Measurements from ENCODE around the gene GPR176.

Gene GPR176

DNA sequence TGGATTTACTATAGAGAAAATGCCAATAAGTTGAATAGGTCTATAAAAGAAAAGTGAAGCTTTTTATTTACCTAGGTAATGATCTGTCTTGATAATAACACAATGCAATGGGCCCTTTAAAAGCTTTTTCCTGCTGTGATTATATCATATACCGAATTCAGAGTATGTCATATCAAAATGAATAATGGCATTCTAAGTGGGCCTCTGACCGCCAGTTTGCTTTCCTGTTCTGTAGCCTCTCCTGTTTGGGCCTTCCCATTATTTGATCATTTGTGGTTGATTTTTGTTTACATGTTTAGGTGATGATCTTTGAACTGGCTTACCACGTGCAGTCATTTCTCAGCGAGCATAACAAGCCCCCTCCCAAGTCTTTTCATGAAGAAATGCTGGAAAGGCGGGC, 28.8 kb upstream of the GPR176 start:
- H3K14ac ChIP-seq (ENCODE audit: low read length) = no peak overlapping the region
- H3K27ac ChIP-seq (replicated peaks; ENCODE audit: low read length) = no peak overlapping the region
- H4K91ac ChIP-seq (ENCODE audit: low read depth, low read length, poor library complexity) = no peak overlapping the region
- H2AK5ac ChIP-seq (ENCODE audit: low read depth, low read length) = no peak overlapping the region
- no peaks in the 10 kb centered on the region for H3K79me1 ChIP-seq (ENCODE audit: low read depth, low read length)
- no peak for DNase-seq (ENCODE audit: low spot score)
- no peak overlapping the region for H3K18ac ChIP-seq (ENCODE audit: low read length)
- H3K27me3 ChIP-seq (ENCODE audit: control insufficient read depth in 3 of 3, insufficient read depth in 3 of 3, low read depth in 1 of 3, low read length in 3 of 3) = no peaks in the 10 kb centered on the region
- no peak overlapping the region for H3K4ac ChIP-seq (ENCODE audit: low read length)
- no peak overlapping the region for H2BK5ac ChIP-seq (ENCODE audit: low read length)
- peaks cover 0 to 15% of the 10 kb centered on the region in 2 donors for H3K9me3 ChIP-seq (replicated peaks in 1 of 2; ENCODE audit: control insufficient read depth in 2 of 2, insufficient read depth in 1 of 2, low read depth in 1 of 2, low read length in 2 of 2)
- H4K8ac ChIP-seq (ENCODE audit: low read depth, low read length) = no peak overlapping the region
- no peak overlapping the region for H2BK120ac ChIP-seq (ENCODE audit: low read depth, low read length)
- no peak overlapping the region for H2BK12ac ChIP-seq (ENCODE audit: low read length)
- H3K4me2 ChIP-seq (ENCODE audit: insufficient read depth, low read length, poor library complexity, severe bottlenecking) = no peak overlapping the region
- H2BK15ac ChIP-seq (ENCODE audit: low read length) = no peak overlapping the region
- H3K23ac ChIP-seq (ENCODE audit: low read depth, low read length, poor library complexity) = no peak overlapping the region
- WGBS, 2 donors (ENCODE audit: extremely low coverage in 2 of 2, insufficient read length in 2 of 2, insufficient replicate concordance in 1 of 2) = no CpG with 5 or more reads among the region's 5 CpGs
- no peak overlapping the region for H3K4me3 ChIP-seq (ENCODE audit: low read length in 2 of 2)
- H3K36me3 ChIP-seq (replicated peaks in 1 of 2; ENCODE audit: control insufficient read depth in 2 of 2, insufficient read depth in 2 of 2, low read length in 2 of 2) = peaks cover 10 to 92% of the 10 kb centered on the region in 2 donors
- H3K4me1 ChIP-seq (ENCODE audit: control insufficient read depth in 2 of 2, insufficient read depth in 1 of 2, low read depth in 1 of 2, low read length in 2 of 2) = peaks cover 0 to 1% of the 10 kb centered on the region in 2 donors
- H2AFZ ChIP-seq (ENCODE audit: low read length) = no peak overlapping the region
- H3K9ac ChIP-seq (ENCODE audit: low read depth, low read length, poor library complexity) = no peak overlapping the region

DNA sequence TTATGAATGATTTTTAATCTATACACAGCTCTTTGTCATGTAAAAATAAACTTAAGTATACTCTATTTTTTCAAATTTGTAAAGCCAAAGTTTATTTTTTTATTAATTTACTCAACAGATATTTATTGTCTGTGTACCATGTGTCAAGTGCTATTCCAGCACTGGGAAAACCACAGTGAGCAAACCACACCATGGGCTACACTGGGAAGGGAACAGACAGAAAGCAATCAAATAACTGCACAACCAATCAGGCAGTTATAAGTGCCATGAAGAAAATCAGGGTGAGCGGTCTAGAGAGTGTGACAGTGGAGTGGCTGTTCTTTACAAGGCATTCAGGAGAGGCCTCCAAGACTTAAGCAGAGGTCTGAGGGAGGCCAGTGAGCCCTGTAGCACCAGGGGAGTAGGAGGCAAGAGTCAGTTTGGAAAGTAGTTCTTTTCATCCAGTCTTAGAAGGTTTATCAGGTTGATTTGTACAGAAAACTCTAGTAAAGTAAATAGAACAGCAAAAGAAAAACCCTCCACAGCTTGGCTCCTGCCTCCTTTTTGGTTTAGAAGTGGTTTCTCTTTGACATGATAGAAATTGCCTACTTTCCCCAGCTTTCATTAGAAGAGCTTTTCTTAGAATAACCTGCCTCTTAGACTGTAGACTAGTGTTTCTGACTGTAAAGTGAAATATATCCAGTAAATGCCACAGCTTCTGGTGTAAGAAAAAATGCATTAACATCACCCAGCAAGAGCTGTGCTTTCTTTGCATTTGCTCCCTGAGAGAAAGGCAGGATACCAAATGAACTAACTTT, 27.5 kb upstream of the GPR176 start:
- no peak overlapping the region for H3K4me2 ChIP-seq (ENCODE audit: insufficient read depth, low read length, poor library complexity, severe bottlenecking)
- no peak overlapping the region for H4K91ac ChIP-seq (ENCODE audit: low read depth, low read length, poor library complexity)
- H2AFZ ChIP-seq (ENCODE audit: low read length) = no peak overlapping the region
- no peak overlapping the region for H3K27ac ChIP-seq (replicated peaks; ENCODE audit: low read length)
- H3K4me1 ChIP-seq (ENCODE audit: control insufficient read depth in 2 of 2, insufficient read depth in 1 of 2, low read depth in 1 of 2, low read length in 2 of 2) = peaks cover 0 to 1% of the 10 kb centered on the region in 2 donors
- peaks cover 7 to 92% of the 10 kb centered on the region in 2 donors for H3K36me3 ChIP-seq (replicated peaks in 1 of 2; ENCODE audit: control insufficient read depth in 2 of 2, insufficient read depth in 2 of 2, low read length in 2 of 2)
- H3K18ac ChIP-seq (ENCODE audit: low read length) = no peak overlapping the region
- H2BK120ac ChIP-seq (ENCODE audit: low read depth, low read length) = no peak overlapping the region
- no peak overlapping the region for H3K4me3 ChIP-seq (ENCODE audit: low read length in 2 of 2)
- no peak overlapping the region for H2BK12ac ChIP-seq (ENCODE audit: low read length)
- H3K23ac ChIP-seq (ENCODE audit: low read depth, low read length, poor library complexity) = no peak overlapping the region
- H2BK5ac ChIP-seq (ENCODE audit: low read length) = no peak overlapping the region
- no peak overlapping the region for H3K4ac ChIP-seq (ENCODE audit: low read length)
- no peaks in the 10 kb centered on the region for H3K27me3 ChIP-seq (ENCODE audit: control insufficient read depth in 3 of 3, insufficient read depth in 3 of 3, low read depth in 1 of 3, low read length in 3 of 3)
- H3K14ac ChIP-seq (ENCODE audit: low read length) = no peak overlapping the region
- no peak overlapping the region for H2BK15ac ChIP-seq (ENCODE audit: low read length)
- H3K9ac ChIP-seq (ENCODE audit: low read depth, low read length, poor library complexity) = no peak overlapping the region
- no peak for DNase-seq (ENCODE audit: low spot score)
- H4K8ac ChIP-seq (ENCODE audit: low read depth, low read length) = no peak overlapping the region
- H3K79me1 ChIP-seq (ENCODE audit: low read depth, low read length) = no peaks in the 10 kb centered on the region
- H2AK5ac ChIP-seq (ENCODE audit: low read depth, low read length) = no peak overlapping the region
- peaks cover 0 to 15% of the 10 kb centered on the region in 2 donors for H3K9me3 ChIP-seq (replicated peaks in 1 of 2; ENCODE audit: control insufficient read depth in 2 of 2, insufficient read depth in 1 of 2, low read depth in 1 of 2, low read length in 2 of 2)
- WGBS, 2 donors (ENCODE audit: extremely low coverage in 2 of 2, insufficient read length in 2 of 2, insufficient replicate concordance in 1 of 2) = no CpG with 5 or more reads among the region's 1 CpG

- no peak overlapping the region for H4K91ac ChIP-seq (ENCODE audit: low read depth, low read length, poor library complexity)
- H2BK120ac ChIP-seq (ENCODE audit: low read depth, low read length) = no peak overlapping the region
- H2BK5ac ChIP-seq (ENCODE audit: low read length) = no peak overlapping the region
- H3K18ac ChIP-seq (ENCODE audit: low read length) = no peak overlapping the region
- WGBS, 2 donors (ENCODE audit: extremely low coverage in 2 of 2, insufficient read length in 2 of 2, insufficient replicate concordance in 1 of 2) = no CpG with 5 or more reads among the region's 3 CpGs
- no peaks in the 10 kb centered on the region for H3K27me3 ChIP-seq (ENCODE audit: control insufficient read depth in 3 of 3, insufficient read depth in 3 of 3, low read depth in 1 of 3, low read length in 3 of 3)
- no peak overlapping the region for H3K9ac ChIP-seq (ENCODE audit: low read depth, low read length, poor library complexity)
- H3K36me3 ChIP-seq (replicated peaks in 1 of 2; ENCODE audit: control insufficient read depth in 2 of 2, insufficient read depth in 2 of 2, low read length in 2 of 2) = peaks cover 7 to 92% of the 10 kb centered on the region in 2 donors
- H4K8ac ChIP-seq (ENCODE audit: low read depth, low read length) = no peak overlapping the region
- H3K9me3 ChIP-seq (replicated peaks in 1 of 2; ENCODE audit: control insufficient read depth in 2 of 2, insufficient read depth in 1 of 2, low read depth in 1 of 2, low read length in 2 of 2) = peaks cover 0 to 15% of the 10 kb centered on the region in 2 donors
- no peak overlapping the region for H2AK5ac ChIP-seq (ENCODE audit: low read depth, low read length)
- H2AFZ ChIP-seq (ENCODE audit: low read length) = no peak overlapping the region
- H3K23ac ChIP-seq (ENCODE audit: low read depth, low read length, poor library complexity) = no peak overlapping the region
- no peak overlapping the region for H2BK12ac ChIP-seq (ENCODE audit: low read length)
- no peak overlapping the region for H2BK15ac ChIP-seq (ENCODE audit: low read length)
- no peak overlapping the region for H3K4ac ChIP-seq (ENCODE audit: low read length)
- DNase-seq (ENCODE audit: low spot score) = no peak
- no peak overlapping the region for H3K4me3 ChIP-seq (ENCODE audit: low read length in 2 of 2)
- H3K4me1 ChIP-seq (ENCODE audit: control insufficient read depth in 2 of 2, insufficient read depth in 1 of 2, low read depth in 1 of 2, low read length in 2 of 2) = peaks cover 0 to 1% of the 10 kb centered on the region in 2 donors
- no peak overlapping the region for H3K14ac ChIP-seq (ENCODE audit: low read length)
- no peak overlapping the region for H3K27ac ChIP-seq (replicated peaks; ENCODE audit: low read length)
- H3K79me1 ChIP-seq (ENCODE audit: low read depth, low read length) = no peaks in the 10 kb centered on the region
- no peak overlapping the region for H3K4me2 ChIP-seq (ENCODE audit: insufficient read depth, low read length, poor library complexity, severe bottlenecking)
Measured at GRCh38 chr15:39946862-39947261, 26.8 kb upstream of the GPR176 start.

GRCh38 chr15:39944726-39945125, 24.7 kb upstream of the GPR176 start:
- Histone ChIP-seq H3K18ac (ENCODE audit: low read length) (no peak overlapping the region), H4K8ac (ENCODE audit: low read depth, low read length) (no peak overlapping the region), H3K27ac (replicated peaks; ENCODE audit: low read length) (no peak overlapping the region), H3K4me2 (ENCODE audit: insufficient read depth, low read length, poor library complexity, severe bottlenecking) (no peak overlapping the region), H3K9ac (ENCODE audit: low read depth, low read length, poor library complexity) (no peak overlapping the region), H3K4me1 (ENCODE audit: control insufficient read depth in 2 of 2, insufficient read depth in 1 of 2, low read depth in 1 of 2, low read length in 2 of 2) (peaks cover 0 to 5% of the 10 kb centered on the region in 2 donors), H2BK5ac (ENCODE audit: low read length) (no peak overlapping the region), H3K27me3 (ENCODE audit: control insufficient read depth in 3 of 3, insufficient read depth in 3 of 3, low read depth in 1 of 3, low read length in 3 of 3) (no peaks in the 10 kb centered on the region), H2AFZ (ENCODE audit: low read length) (no peak overlapping the region), H3K23ac (ENCODE audit: low read depth, low read length, poor library complexity) (no peak overlapping the region), H2BK12ac (ENCODE audit: low read length) (no peak overlapping the region), H4K91ac (ENCODE audit: low read depth, low read length, poor library complexity) (no peak overlapping the region), H3K36me3 (replicated peaks in 1 of 2; ENCODE audit: control insufficient read depth in 2 of 2, insufficient read depth in 2 of 2, low read length in 2 of 2) (peaks cover 7 to 93% of the 10 kb centered on the region in 2 donors), H3K4ac (ENCODE audit: low read length) (no peak overlapping the region), H2BK15ac (ENCODE audit: low read length) (no peak overlapping the region), H3K79me1 (ENCODE audit: low read depth, low read length) (no peaks in the 10 kb centered on the region), H3K4me3 (ENCODE audit: low read length in 2 of 2) (no peak overlapping the region), H3K14ac (ENCODE audit: low read length) (no peak overlapping the region), H2AK5ac (ENCODE audit: low read depth, low read length) (no peak overlapping the region), H3K9me3 (replicated peaks in 1 of 2; ENCODE audit: control insufficient read depth in 2 of 2, insufficient read depth in 1 of 2, low read depth in 1 of 2, low read length in 2 of 2) (peaks cover 0 to 15% of the 10 kb centered on the region in 2 donors), H2BK120ac (ENCODE audit: low read depth, low read length) (no peak overlapping the region)
- no peak for DNase-seq (ENCODE audit: low spot score)
- no CpG with 5 or more reads among the region's 4 CpGs for WGBS, 2 donors (ENCODE audit: extremely low coverage in 2 of 2, insufficient read length in 2 of 2, insufficient replicate concordance in 1 of 2)

All from neuronal stem cell (in vitro differentiated cells).